Measurements from ENCODE around the gene FOXD3.

- TF ChIP-seq, protein P1, sequence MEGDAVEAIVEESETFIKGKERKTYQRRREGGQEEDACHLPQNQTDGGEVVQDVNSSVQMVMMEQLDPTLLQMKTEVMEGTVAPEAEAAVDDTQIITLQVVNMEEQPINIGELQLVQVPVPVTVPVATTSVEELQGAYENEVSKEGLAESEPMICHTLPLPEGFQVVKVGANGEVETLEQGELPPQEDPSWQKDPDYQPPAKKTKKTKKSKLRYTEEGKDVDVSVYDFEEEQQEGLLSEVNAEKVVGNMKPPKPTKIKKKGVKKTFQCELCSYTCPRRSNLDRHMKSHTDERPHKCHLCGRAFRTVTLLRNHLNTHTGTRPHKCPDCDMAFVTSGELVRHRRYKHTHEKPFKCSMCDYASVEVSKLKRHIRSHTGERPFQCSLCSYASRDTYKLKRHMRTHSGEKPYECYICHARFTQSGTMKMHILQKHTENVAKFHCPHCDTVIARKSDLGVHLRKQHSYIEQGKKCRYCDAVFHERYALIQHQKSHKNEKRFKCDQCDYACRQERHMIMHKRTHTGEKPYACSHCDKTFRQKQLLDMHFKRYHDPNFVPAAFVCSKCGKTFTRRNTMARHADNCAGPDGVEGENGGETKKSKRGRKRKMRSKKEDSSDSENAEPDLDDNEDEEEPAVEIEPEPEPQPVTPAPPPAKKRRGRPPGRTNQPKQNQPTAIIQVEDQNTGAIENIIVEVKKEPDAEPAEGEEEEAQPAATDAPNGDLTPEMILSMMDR (IDR thresholded peaks at IDR 0.05) = no peak
- TF ChIP-seq POLR2A (IDR thresholded peaks at IDR 0.05) (no peak), EP300 (IDR thresholded peaks at IDR 0.05) (no peak)
Measured at GRCh38 chr1:63304410-63304809, 18.0 kb upstream of the FOXD3 start.
